SK-N-SH (cell line): Measurements from ENCODE around the gene OSBPL8.

Experiments used
- GATA2 ChIP-seq: sonication (generic); formaldehyde crosslinking; IDR thresholded peaks from 2 replicates; pipeline ENCODE4 v1.5.0; 2020; ENCODE audit warnings: mild to moderate bottlenecking, missing genetic modification reagents
- TCF12 ChIP-seq: IDR thresholded peaks from 2 replicates; pipeline ENCODE4 v1.4.0; 2012
- YY1 ChIP-seq: IDR thresholded peaks from 2 replicates; pipeline ENCODE4 v1.4.0; 2012; ENCODE audit warnings: low read depth, mild to moderate bottlenecking
- TF ChIP-seq, protein P1 (sequence below): fragments of 200-600 bp; sonication (generic); IDR thresholded peaks from 2 replicates; pipeline ENCODE4 v1.6.1; 2017; ENCODE audit warnings: antibody characterized with exemption, mild to moderate bottlenecking, moderate library complexity

DNA sequence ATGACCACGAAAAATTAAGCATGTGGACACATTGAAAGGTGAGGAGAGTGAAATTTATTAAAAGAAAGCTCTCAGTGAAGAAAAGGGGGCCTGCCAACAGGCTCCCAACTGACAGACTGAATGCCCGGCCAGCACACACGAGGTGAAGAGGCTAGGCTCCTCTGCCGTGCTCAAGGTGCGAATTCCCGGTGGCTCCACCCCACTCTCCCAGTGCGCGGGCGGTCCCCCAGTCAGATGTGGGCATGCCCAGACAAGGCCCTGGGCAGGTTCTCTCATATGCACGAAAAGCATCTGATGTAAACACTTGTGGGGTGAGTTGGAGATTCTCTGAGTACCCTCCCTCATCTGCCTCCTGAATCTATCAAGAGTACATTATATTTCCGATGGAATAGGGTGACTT, 48.5 kb upstream of the OSBPL8 start:
- TF ChIP-seq GATA2 (CRISPR knock-in tag), result no peak
- no peak for TF ChIP-seq YY1
- TF ChIP-seq TCF12, result no peak
- TF ChIP-seq, protein P1, sequence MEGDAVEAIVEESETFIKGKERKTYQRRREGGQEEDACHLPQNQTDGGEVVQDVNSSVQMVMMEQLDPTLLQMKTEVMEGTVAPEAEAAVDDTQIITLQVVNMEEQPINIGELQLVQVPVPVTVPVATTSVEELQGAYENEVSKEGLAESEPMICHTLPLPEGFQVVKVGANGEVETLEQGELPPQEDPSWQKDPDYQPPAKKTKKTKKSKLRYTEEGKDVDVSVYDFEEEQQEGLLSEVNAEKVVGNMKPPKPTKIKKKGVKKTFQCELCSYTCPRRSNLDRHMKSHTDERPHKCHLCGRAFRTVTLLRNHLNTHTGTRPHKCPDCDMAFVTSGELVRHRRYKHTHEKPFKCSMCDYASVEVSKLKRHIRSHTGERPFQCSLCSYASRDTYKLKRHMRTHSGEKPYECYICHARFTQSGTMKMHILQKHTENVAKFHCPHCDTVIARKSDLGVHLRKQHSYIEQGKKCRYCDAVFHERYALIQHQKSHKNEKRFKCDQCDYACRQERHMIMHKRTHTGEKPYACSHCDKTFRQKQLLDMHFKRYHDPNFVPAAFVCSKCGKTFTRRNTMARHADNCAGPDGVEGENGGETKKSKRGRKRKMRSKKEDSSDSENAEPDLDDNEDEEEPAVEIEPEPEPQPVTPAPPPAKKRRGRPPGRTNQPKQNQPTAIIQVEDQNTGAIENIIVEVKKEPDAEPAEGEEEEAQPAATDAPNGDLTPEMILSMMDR, result no peak
